NK-92 (cell line): ENCODE data around the gene DOCK10.

Source experiments
- DNase-seq: peaks from one replicate; lab custom pipeline; 2025; ENCODE audit not compliant: unreplicated experiment; lab: John Stamatoyannopoulos, UW

The DOCK10 gene

GRCh38 chr2:224885291-224885690, 157.0 kb downstream of the DOCK10 start:
- DNase-seq: no peak

DNA sequence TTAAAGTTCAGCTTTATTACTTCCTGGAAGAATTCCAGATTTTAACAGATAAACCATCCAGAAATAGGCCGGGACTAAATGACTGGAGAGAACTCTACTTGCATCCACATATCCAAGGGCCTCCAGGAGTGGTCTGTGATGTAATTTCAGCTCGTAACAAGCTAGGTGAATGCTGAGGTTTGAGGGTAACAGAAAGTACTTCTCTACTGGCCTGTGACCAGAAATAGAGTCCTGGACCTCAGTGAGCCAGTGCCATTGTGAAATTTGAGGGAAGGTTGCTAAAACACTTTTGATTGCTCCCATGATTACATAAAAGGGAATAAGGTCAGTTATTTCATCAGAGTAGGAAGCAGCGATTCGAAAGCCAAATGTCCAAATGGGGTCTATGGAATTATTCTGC, 158.1 kb downstream of the DOCK10 start:
- DNase-seq: no peak

- DNase-seq: no peak
Measured at GRCh38 chr2:224883700-224884099, 158.6 kb downstream of the DOCK10 start.

DNA sequence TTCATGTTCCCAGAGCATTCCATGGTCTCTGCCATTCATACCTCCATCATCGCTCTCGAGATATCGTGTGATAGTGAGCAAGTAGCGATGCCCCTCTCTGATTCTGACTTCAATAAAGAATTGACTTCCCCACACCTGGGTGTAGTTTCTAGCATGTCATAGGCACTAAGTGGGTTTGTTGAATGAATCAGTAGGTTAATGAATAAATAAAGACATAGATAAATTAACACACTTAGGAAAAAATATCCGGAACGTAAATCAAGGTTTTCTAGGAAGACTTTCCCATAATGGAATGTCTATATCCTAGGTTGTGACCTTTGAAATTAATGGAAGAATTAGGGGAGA, 159.1 kb downstream of the DOCK10 start:
- DNase-seq: no peak

GRCh38 chr2:224882291-224883171, 159.7 kb downstream of the DOCK10 start:
- no peak for DNase-seq

DNA sequence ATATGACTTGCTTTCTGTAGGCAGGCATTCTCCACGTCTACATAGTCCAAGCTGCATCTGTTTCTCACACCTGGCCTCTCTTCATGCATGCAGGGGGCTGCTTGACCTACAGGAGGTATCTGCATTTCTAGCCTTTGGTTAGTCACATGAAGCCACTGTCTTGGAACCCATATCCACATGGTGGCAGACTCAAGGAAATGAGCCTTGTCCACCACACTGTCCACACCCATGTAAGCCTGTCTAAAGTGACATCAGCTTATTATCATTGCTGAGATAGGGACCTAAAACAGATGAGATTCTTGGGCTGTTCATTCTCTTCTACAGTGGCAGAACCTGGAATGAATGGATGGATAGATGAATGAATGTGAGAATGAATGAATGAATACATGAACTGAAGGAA, 160.4 kb downstream of the DOCK10 start:
- no peak for DNase-seq

DNA sequence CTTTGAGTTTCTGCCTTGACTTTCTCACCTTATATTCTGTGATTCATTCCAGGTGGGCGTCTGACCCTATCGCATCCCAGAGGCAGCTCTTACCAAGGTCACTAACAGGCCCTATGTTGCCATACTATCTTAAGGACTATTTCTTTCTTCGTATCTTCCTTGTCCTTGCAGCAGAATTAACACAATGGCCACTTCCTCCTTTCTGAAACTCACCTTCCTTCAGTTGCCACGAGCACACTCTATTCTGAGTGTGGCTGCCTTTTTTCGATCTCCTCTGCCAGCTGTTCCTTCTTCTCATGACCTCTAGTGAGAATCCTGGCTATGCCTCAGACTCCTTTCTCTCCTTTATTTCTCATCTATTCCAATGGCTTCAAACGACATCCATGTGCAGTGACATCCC, 165.7 kb downstream of the DOCK10 start:
- DNase-seq: no peak

DNA sequence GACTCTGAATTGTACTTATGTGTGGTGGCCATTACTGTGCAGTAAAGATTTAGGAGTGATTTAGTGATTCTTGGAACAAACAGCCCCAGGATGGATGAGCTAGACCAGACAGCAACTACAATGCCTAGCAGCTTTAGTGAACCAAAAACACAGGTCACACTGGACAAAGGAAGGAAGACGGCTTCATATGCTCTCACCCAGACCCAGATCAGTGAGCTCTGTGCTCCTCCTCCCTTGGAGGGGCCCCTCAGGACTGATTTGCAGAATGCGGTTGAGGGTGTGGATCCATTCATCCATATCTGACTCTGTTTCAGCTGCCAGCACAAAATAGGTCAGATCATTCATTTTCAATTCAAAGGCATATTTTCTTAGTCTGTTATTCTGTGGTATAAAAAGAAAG, 166.4 kb downstream of the DOCK10 start:
- DNase-seq: no peak

- no peak for DNase-seq
Measured at GRCh38 chr2:224875153-224875552, 167.1 kb downstream of the DOCK10 start.

DNA sequence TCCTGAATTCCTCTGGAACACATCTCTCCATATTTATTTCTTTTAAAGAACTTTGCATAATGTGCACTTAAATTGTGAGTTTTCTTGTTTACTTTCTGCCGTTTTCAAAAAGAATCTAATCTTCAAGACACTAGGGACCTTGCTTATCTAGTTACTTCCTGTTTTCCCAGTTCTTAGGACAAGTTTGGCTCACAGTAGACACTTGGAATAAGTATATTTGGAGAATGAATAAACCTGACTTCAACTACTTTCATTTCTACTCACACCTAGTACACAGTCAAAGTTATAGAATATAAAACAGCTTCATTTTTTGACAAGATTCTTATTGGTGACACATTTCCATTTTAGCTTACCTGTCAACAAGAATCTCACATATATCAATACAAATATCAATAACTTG, 170.5 kb downstream of the DOCK10 start:
- DNase-seq: no peak

- DNase-seq: no peak
Measured at GRCh38 chr2:224870341-224870740, 171.9 kb downstream of the DOCK10 start.

GRCh38 chr2:224869601-224870233, 172.6 kb downstream of the DOCK10 start:
- DNase-seq: no peak

GRCh38 chr2:224865016-224865415, 177.3 kb downstream of the DOCK10 start:
- no peak for DNase-seq

- DNase-seq: no peak
Measured at GRCh38 chr2:224861266-224861665, 181.0 kb downstream of the DOCK10 start.

GRCh38 chr2:224860786-224861185, 181.5 kb downstream of the DOCK10 start:
- no peak for DNase-seq

- DNase-seq: no peak
Measured at GRCh38 chr2:224851811-224852210, 190.5 kb downstream of the DOCK10 start.

DNA sequence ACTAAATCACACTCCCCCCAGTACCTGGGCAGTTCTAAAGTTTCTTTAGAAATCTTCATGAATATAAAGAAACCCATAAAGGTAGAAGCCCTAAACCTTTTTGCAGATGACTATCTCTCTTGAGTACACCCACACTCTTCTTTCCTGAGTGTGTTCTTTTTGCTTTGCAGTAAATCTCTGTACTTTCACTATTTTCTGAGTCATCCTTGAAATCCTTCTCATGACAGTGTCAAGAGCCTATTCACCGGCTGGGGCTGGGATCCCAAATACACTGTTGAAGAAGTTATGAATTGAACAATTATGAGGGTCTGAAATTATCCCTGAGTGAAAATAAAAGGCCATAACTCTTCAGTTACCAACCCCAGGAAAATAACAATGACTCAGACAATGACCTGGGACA, 192.2 kb downstream of the DOCK10 start:
- no peak for DNase-seq

DNA sequence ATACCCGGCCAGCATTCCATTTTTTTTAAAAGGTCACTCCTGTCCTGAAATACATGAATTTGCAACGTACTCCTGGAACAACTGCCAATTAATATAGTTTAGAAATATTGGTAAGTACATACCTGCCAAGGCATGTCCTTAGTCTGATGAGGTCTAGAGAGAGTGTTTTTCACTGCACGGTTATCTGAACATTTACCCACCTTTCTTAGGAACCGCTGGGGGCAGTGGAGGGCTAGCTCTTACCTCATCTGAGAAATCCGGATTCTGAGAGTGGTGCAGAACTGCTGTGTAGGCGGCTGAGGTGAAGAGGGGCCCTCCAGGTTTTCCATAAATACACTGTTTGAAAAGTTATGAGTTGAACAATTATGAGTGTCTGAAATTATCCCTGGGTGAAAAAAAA, 193.0 kb downstream of the DOCK10 start:
- DNase-seq: no peak

- DNase-seq: no peak
Measured at GRCh38 chr2:224847961-224848850, 194.1 kb downstream of the DOCK10 start.

DNA sequence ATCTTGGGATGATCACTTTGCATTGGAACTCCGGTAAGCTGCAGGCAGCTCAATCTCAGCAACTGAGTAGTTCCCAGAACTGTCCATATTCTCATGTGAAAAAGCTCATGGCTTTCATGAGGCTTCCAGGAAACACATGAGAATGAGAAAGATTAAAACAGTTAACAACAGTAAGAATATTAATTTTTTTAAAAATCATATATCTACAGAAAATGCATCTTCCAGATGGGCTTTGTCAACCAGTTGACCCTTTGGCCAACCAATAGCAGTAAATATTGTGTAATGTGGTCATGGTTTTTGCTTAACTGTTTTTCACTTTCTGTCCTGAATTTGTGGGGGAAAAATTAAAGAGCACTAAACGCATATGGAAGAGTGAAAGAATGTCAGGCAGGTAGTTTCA, 194.9 kb downstream of the DOCK10 start:
- DNase-seq: no peak

- DNase-seq: no peak
Measured at GRCh38 chr2:224846686-224847085, 195.6 kb downstream of the DOCK10 start.

- no peak for DNase-seq
Measured at GRCh38 chr2:224846161-224846560, 196.1 kb downstream of the DOCK10 start.
